Astrocyte (in vitro differentiated cells and primary cell): Measurements from ENCODE around the gene LGALS9C.
"Not testable (repeated sequence)": the region's sequence is repeated elsewhere in the genome, so short reads cannot be mapped to it uniquely, and the experiment has no call there.

Experiments used
- CTCF ChIP-seq: IDR thresholded peaks from 2 replicates; pipeline ENCODE4 v1.5.1; 2011; ENCODE audit warnings: low read depth, mild to moderate bottlenecking, inconsistent platforms, low read length, moderate library complexity; ENCODE audit not compliant: insufficient read depth
- EZH2 ChIP-seq: IDR thresholded peaks from 2 replicates; pipeline ENCODE4 v1.6.1; 2012; ENCODE audit warnings: mild to moderate bottlenecking, low read length, inconsistent platforms; ENCODE audit not compliant: insufficient read depth

- TF ChIP-seq CTCF, EZH2: not testable (repeated sequence)
Measured at GRCh38 chr17:18469837-18470236, 6.8 kb upstream of the LGALS9C start.
